Stimulated activated CD4-positive, alpha-beta T cell treated with anti-CD3 and anti-CD28 coated beads, Interleukin-12 subunit alpha, Interleukin-12 subunit beta, amount 100 ng/mL, for 48 hours (primary cell): ENCODE results near the gene PAH.

Experiments
- DNase-seq, 3 donors: peaks; one replicate each; pipeline ENCODE4 v3.0.0-alpha.2; 2020; ENCODE audit warnings: low read depth in 2 of 3, low spot score in 1 of 3

The PAH gene

GRCh38 chr12:102950950-102951619, 34.0 kb upstream of the PAH start:
- DNase-seq: no peak

- DNase-seq: no peak
Measured at GRCh38 chr12:102950107-102950949, 33.3 kb upstream of the PAH start.

GRCh38 chr12:102948941-102949352, 31.9 kb upstream of the PAH start:
- DNase-seq: peak in 2 of 3 donors; percentile 41 to 50

- no peak for DNase-seq
Measured at GRCh38 chr12:102946042-102946441, 29.0 kb upstream of the PAH start.

GRCh38 chr12:102939670-102940222, 22.7 kb upstream of the PAH start:
- no peak for DNase-seq

GRCh38 chr12:102939059-102939458, 22.0 kb upstream of the PAH start:
- DNase-seq: no peak

- no peak for DNase-seq
Measured at GRCh38 chr12:102933168-102933567, 16.1 kb upstream of the PAH start.

- DNase-seq: no peak
Measured at GRCh38 chr12:102927220-102927619, 10.2 kb upstream of the PAH start.

- no peak for DNase-seq
Measured at GRCh38 chr12:102921240-102921639, 4.2 kb upstream of the PAH start.

- DNase-seq: no peak
Measured at GRCh38 chr12:102920271-102920670, 3.2 kb upstream of the PAH start.

GRCh38 chr12:102918840-102919239, 1.8 kb upstream of the PAH start:
- DNase-seq: no peak

- DNase-seq: no peak
Measured at GRCh38 chr12:102916252-102917025, 605 bp downstream of the PAH start.

GRCh38 chr12:102913453-102914226, 3.4 kb downstream of the PAH start:
- DNase-seq: no peak

GRCh38 chr12:102912258-102912657, 4.8 kb downstream of the PAH start:
- DNase-seq: no peak

- DNase-seq: no peak
Measured at GRCh38 chr12:102911320-102911719, 5.7 kb downstream of the PAH start.

- DNase-seq: no peak
Measured at GRCh38 chr12:102910792-102911191, 6.3 kb downstream of the PAH start.

GRCh38 chr12:102910137-102910536, 6.9 kb downstream of the PAH start:
- no peak for DNase-seq

- DNase-seq: no peak
Measured at GRCh38 chr12:102907918-102908317, 9.1 kb downstream of the PAH start.

- no peak for DNase-seq
Measured at GRCh38 chr12:102905229-102905628, 11.8 kb downstream of the PAH start.

- DNase-seq: no peak
Measured at GRCh38 chr12:102903337-102904007, 13.6 kb downstream of the PAH start.
